ENCODE measurements around the gene ZNF302. TPM values are rescaled to one million over a fixed set of nuclear protein-coding genes. Genes with fewer than 3 reads are reported as not detected.

The ZNF302 gene
- total RNA-seq (51.8 TPM), polyA plus RNA-seq (ENCODE audit: insufficient read depth in 1 of 8, insufficient read length in 8 of 8, low replicate concordance in 1 of 8) (10 to 100 TPM; 41.7 to 59.4 (median 47.9) TPM)
- long read RNA-seq, donor 1, partial matches to known transcripts, result 0 of 1 reads
- long read RNA-seq, donor 1, other reads (novel, unspliced or antisense), result 0 of 1 reads
- long read RNA-seq, donor 2, partial matches to known transcripts, result 0 of 2 reads
- long read RNA-seq, donor 2, other reads (novel, unspliced or antisense), result 0 of 2 reads
- long read RNA-seq, donor 3, partial matches to known transcripts, result 0 of 7 reads
- long read RNA-seq, donor 3, other reads (novel, unspliced or antisense), result 0 of 7 reads
- long read RNA-seq, donor 4, partial matches to known transcripts, result 0 of 3 reads
- long read RNA-seq, donor 4, other reads (novel, unspliced or antisense), result 0 of 3 reads
- long read RNA-seq, donor 5, transcript ZNF302-203 (5 exons, 2,600 nt), result major isoform, 13 of 37 reads
- long read RNA-seq, donor 5, transcript ZNF302-201 (5 exons, 2,590 nt), result minor isoform, 11 of 37 reads
- long read RNA-seq, donor 5, partial matches to known transcripts, result 0 of 37 reads
- long read RNA-seq, donor 5, other reads (novel, unspliced or antisense), result 5 of 37 reads
- long read RNA-seq, donor 6, partial matches to known transcripts, result 0 of 11 reads
- long read RNA-seq, donor 6, other reads (novel, unspliced or antisense), result 0 of 11 reads
- long read RNA-seq, donor 7, transcript ZNF302-203 (5 exons, 2,600 nt), result major isoform, 6 of 29 reads
- long read RNA-seq, donor 7, partial matches to known transcripts, result 7 of 29 reads
- long read RNA-seq, donor 7, other reads (novel, unspliced or antisense), result 7 of 29 reads
- long read RNA-seq, donor 8, partial matches to known transcripts, result 0 of 8 reads
- long read RNA-seq, donor 8, other reads (novel, unspliced or antisense), result 0 of 8 reads
- long read RNA-seq, donor 9, partial matches to known transcripts, result 0 of 7 reads
- long read RNA-seq, donor 9, other reads (novel, unspliced or antisense), result 0 of 7 reads
- long read RNA-seq, donor 10, partial matches to known transcripts, result 0 of 11 reads
- long read RNA-seq, donor 10, other reads (novel, unspliced or antisense), result 0 of 11 reads
- long read RNA-seq, donor 11, partial matches to known transcripts, result 0 of 2 reads
- long read RNA-seq, donor 11, other reads (novel, unspliced or antisense), result 0 of 2 reads

GRCh38 chr19:34677386-34678084 lies at the start of gene ZNF302:
ZNF302 (plus strand) TSS chr19:34677678; CDS start chr19:34678805, 1,127 bp downstream.
- peaks cover 11% of the 10 kb centered on the region for H3K4me1 ChIP-seq (ENCODE audit: control insufficient read depth, insufficient read depth, low read length)
- H3K27ac ChIP-seq (ENCODE audit: low read length), result peak within 1 kb of the TSS; percentile 98

DNA sequence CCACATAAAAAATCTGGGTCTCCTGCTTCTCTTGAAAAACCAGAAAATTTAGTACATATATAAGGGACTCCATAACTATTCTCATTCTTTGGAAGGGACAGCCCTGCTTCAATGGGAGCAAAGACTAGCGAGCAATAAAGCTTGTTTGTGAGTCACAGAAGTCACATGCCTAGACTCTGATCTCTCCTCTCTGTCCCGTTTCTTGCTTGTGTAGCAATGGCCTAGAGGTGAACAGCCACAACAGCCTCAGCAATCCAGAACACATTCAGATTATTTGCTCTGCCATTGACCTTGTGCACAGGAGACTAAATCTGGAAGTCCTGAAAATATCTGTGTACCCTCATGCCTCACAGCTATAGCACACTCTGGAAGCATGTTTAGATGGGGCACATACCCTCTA lies 43.7 kb upstream of the ZNF302 start:
- H3K4me3 ChIP-seq (ENCODE audit: low read length), result no peak overlapping the region
- H3K9me3 ChIP-seq (replicated peaks; ENCODE audit: control insufficient read depth, low read depth, low read length), result peaks cover 8% of the 10 kb centered on the region
- WGBS (ENCODE audit: insufficient coverage), result 57% methylated on average over 1 of the region's 2 CpGs
- no peaks in the 10 kb centered on the region for H3K27me3 ChIP-seq (ENCODE audit: control insufficient read depth, insufficient read depth, low read length)
- H3K27ac ChIP-seq (ENCODE audit: low read length), result no peak overlapping the region
- no peak for DNase-seq
- no peaks in the 10 kb centered on the region for H3K4me1 ChIP-seq (ENCODE audit: control insufficient read depth, insufficient read depth, low read length)
- H3K36me3 ChIP-seq (ENCODE audit: control insufficient read depth, insufficient read depth, low read length), result no peaks in the 10 kb centered on the region

More at GRCh38 chr19:34677386-34678084, at the start of gene ZNF302:
- peaks cover 28% of the 10 kb centered on the region for H3K36me3 ChIP-seq (ENCODE audit: control insufficient read depth, insufficient read depth, low read length)
- peak; percentile 99 for DNase-seq
- under 1% methylated on average over 74 of the region's 74 CpGs for WGBS (ENCODE audit: insufficient coverage)
- peaks cover 20% of the 10 kb centered on the region for H3K9me3 ChIP-seq (replicated peaks; ENCODE audit: control insufficient read depth, low read depth, low read length)
- peak within 1 kb of the TSS; percentile 83 for H3K4me3 ChIP-seq (ENCODE audit: low read length)
- H3K27me3 ChIP-seq (ENCODE audit: control insufficient read depth, insufficient read depth, low read length), result no peaks in the 10 kb centered on the region

- DNase-seq, result peak; percentile 63
- Histone ChIP-seq H3K4me1 (ENCODE audit: control insufficient read depth, insufficient read depth, low read length) (no peaks in the 10 kb centered on the region), H3K27ac (ENCODE audit: low read length) (no peak overlapping the region), H3K27me3 (ENCODE audit: control insufficient read depth, insufficient read depth, low read length) (no peaks in the 10 kb centered on the region), H3K36me3 (ENCODE audit: control insufficient read depth, insufficient read depth, low read length) (no peaks in the 10 kb centered on the region), H3K4me3 (ENCODE audit: low read length) (no peak overlapping the region), H3K9me3 (replicated peaks; ENCODE audit: control insufficient read depth, low read depth, low read length) (peaks cover 6% of the 10 kb centered on the region)
- no CpG with 5 or more reads among the region's 4 CpGs for WGBS (ENCODE audit: insufficient coverage)
Measured at GRCh38 chr19:34639491-34640085, 37.9 kb upstream of the ZNF302 start.

DNA sequence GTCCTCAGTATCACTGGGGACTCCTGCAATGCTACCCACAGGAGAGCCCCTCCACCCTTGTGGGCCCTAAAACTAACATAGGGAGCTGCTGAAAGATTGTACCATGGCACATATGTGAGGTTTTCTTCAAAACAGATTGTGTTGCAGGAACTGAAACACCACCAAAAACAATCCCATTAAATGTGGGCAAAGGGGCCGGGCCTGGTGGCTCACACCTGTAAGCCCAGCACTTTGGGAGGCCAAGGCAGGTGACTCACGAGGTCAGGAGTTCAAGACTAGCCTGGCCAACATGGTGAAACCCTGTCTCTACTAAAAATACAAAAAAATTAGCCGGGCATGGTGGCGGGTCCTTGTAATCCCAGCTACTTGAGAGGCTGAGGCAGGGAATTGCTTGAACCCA lies 35.2 kb upstream of the ZNF302 start:
- Histone ChIP-seq H3K27me3 (ENCODE audit: control insufficient read depth, insufficient read depth, low read length) (no peaks in the 10 kb centered on the region), H3K36me3 (ENCODE audit: control insufficient read depth, insufficient read depth, low read length) (no peaks in the 10 kb centered on the region), H3K4me1 (ENCODE audit: control insufficient read depth, insufficient read depth, low read length) (peaks cover 21% of the 10 kb centered on the region), H3K4me3 (ENCODE audit: low read length) (no peak overlapping the region), H3K27ac (ENCODE audit: low read length) (no peak overlapping the region), H3K9me3 (replicated peaks; ENCODE audit: control insufficient read depth, low read depth, low read length) (no peaks in the 10 kb centered on the region)
- no peak for DNase-seq
- 56% methylated on average over 2 of the region's 4 CpGs for WGBS (ENCODE audit: insufficient coverage)

DNA sequence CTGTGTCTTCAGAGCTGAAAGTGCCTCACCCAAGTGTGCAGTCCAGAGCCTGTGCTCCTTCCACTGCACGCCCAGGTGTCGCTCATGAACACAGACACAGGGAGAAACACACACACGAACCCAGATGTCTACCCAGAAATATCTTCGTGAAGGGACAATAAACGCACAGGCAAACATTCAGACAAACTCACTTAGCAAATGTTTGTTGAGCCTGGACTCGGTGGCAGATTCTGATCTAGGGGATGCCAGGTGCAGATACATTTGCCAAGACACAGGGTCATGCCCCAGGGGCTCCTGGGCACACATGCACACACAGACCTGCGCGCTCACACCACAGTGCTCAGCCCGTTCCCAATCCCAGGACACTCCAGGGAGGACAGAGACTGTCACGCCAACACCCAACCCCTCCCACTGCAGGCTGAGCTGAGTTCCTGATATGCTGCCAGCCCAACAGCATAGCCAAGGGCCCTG lies 32.5 kb upstream of the ZNF302 start:
- H3K27ac ChIP-seq (ENCODE audit: low read length), result peak overlapping the region; percentile 65
- no peaks in the 10 kb centered on the region for H3K36me3 ChIP-seq (ENCODE audit: control insufficient read depth, insufficient read depth, low read length)
- no peaks in the 10 kb centered on the region for H3K27me3 ChIP-seq (ENCODE audit: control insufficient read depth, insufficient read depth, low read length)
- DNase-seq, result peak; percentile 36
- H3K4me1 ChIP-seq (ENCODE audit: control insufficient read depth, insufficient read depth, low read length), result peaks cover 21% of the 10 kb centered on the region
- 53% methylated on average over 9 of the region's 10 CpGs for WGBS (ENCODE audit: insufficient coverage)
- H3K4me3 ChIP-seq (ENCODE audit: low read length), result no peak overlapping the region
- no peaks in the 10 kb centered on the region for H3K9me3 ChIP-seq (replicated peaks; ENCODE audit: control insufficient read depth, low read depth, low read length)

DNA sequence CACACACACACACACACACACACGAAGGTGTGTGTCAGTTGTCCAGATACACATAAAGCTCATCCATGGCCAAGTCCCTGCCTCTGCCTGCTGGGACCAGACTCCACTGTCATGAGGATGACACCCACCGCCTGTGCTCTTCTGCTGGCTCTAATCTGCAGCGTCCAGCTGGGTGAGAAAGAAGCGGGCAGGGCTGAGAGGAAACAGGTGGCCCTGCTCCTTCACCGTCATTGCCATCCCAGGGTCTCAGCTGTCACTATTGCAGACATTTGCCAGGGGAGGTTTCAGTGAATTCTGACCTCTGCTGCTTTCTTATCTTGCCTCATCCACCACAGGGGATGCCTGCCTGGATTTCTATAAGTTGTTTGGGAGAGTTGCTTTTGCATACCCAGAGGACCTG lies 31.9 kb upstream of the ZNF302 start:
- Histone ChIP-seq H3K4me3 (ENCODE audit: low read length) (no peak overlapping the region), H3K4me1 (ENCODE audit: control insufficient read depth, insufficient read depth, low read length) (peaks cover 21% of the 10 kb centered on the region), H3K27me3 (ENCODE audit: control insufficient read depth, insufficient read depth, low read length) (no peaks in the 10 kb centered on the region), H3K9me3 (replicated peaks; ENCODE audit: control insufficient read depth, low read depth, low read length) (no peaks in the 10 kb centered on the region), H3K36me3 (ENCODE audit: control insufficient read depth, insufficient read depth, low read length) (no peaks in the 10 kb centered on the region), H3K27ac (ENCODE audit: low read length) (peak overlapping the region; percentile 65)
- WGBS (ENCODE audit: insufficient coverage), result 29% methylated on average over 3 of the region's 5 CpGs
- peak; percentile 79 for DNase-seq

DNA sequence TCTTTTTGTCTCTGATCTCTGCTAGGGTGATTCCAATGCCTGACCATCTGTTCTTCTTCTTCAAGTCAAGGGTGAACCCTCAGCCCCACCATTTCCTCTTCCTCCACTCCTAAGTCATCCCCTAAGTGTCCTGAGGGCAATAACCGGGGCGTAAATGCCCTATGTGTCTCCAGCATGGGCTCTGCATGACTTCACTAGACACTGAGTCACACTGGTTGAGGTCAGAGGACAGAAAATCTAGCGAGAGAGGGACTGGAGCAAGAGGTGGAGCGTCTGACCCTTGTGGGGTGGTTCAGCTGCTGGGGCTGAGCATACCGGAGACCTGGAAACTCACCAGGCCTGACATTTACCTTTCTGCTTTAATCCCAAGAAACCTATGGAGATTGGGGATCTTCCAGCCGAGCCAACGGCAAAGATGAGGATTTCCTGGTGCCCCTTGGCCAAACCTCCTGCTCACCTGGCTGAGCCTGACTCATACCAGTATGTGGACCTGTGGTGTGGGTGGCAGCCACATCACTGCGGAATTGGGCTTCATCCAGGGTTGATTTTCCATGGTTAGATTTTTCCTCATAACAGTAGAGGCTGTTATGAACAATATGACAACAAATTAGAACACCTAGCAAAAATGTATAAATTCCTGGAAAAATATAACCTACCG lies 27.5 kb upstream of the ZNF302 start:
- Histone ChIP-seq H3K9me3 (replicated peaks; ENCODE audit: control insufficient read depth, low read depth, low read length) (peaks cover 4% of the 10 kb centered on the region), H3K27me3 (ENCODE audit: control insufficient read depth, insufficient read depth, low read length) (no peaks in the 10 kb centered on the region), H3K27ac (ENCODE audit: low read length) (no peak overlapping the region), H3K4me1 (ENCODE audit: control insufficient read depth, insufficient read depth, low read length) (peaks cover 17% of the 10 kb centered on the region), H3K36me3 (ENCODE audit: control insufficient read depth, insufficient read depth, low read length) (no peaks in the 10 kb centered on the region), H3K4me3 (ENCODE audit: low read length) (no peak overlapping the region)
- DNase-seq, result no peak
- 89% methylated on average over 6 of the region's 9 CpGs for WGBS (ENCODE audit: insufficient coverage)

DNA sequence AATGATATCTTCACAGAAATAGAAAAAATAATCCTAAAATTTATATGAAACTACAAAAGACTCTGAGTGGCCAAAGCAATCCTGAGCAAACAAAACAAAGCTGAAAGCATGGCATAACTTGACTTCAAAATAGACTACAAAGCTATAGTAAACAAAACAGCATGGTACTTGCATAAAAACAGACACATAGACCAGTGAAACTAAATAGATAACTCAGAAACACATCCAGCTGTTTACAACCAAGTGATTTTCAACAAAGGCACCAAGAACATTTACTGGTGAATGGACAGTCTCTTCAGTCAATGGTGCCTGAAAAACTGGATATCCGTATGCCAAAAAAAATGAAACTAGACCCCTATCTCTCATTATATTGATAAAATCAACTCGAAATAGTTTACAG lies 25.7 kb upstream of the ZNF302 start:
- Histone ChIP-seq H3K4me3 (ENCODE audit: low read length) (no peak overlapping the region), H3K9me3 (replicated peaks; ENCODE audit: control insufficient read depth, low read depth, low read length) (peaks cover 4% of the 10 kb centered on the region), H3K4me1 (ENCODE audit: control insufficient read depth, insufficient read depth, low read length) (no peaks in the 10 kb centered on the region), H3K27ac (ENCODE audit: low read length) (no peak overlapping the region), H3K36me3 (ENCODE audit: control insufficient read depth, insufficient read depth, low read length) (no peaks in the 10 kb centered on the region), H3K27me3 (ENCODE audit: control insufficient read depth, insufficient read depth, low read length) (no peaks in the 10 kb centered on the region)
- no peak for DNase-seq
- no CpG with 5 or more reads among the region's 2 CpGs for WGBS (ENCODE audit: insufficient coverage)

DNA sequence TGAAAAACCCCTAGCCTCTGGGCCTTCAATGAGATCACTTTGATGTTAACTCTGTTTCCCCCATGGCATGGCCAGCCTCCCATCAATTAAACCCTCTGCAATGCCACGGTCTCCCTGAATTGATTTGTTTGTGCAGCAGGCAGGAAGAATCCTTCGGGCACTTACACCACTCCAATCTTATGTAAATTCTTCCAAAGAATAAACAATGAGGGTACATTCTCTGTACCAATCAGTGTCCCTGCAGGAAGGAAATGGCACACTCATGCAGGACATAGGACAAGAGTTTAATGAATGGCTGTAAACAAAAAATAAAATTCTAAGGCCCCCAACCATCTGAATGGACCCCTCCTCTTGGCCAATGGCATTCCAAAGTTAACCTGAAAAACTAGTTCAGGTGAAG lies 22.7 kb upstream of the ZNF302 start:
- no peak overlapping the region for H3K4me3 ChIP-seq (ENCODE audit: low read length)
- no CpG with 5 or more reads among the region's 2 CpGs for WGBS (ENCODE audit: insufficient coverage)
- H3K27me3 ChIP-seq (ENCODE audit: control insufficient read depth, insufficient read depth, low read length), result no peaks in the 10 kb centered on the region
- H3K4me1 ChIP-seq (ENCODE audit: control insufficient read depth, insufficient read depth, low read length), result no peaks in the 10 kb centered on the region
- no peak for DNase-seq
- no peak overlapping the region for H3K27ac ChIP-seq (ENCODE audit: low read length)
- H3K36me3 ChIP-seq (ENCODE audit: control insufficient read depth, insufficient read depth, low read length), result no peaks in the 10 kb centered on the region
- peaks cover 4% of the 10 kb centered on the region for H3K9me3 ChIP-seq (replicated peaks; ENCODE audit: control insufficient read depth, low read depth, low read length)

All from muscle of leg (tissue), 16 donors.